Right lobe of liver (tissue), 6 donors: Measurements from ENCODE around the gene ABCG2. TPM values are rescaled to one million over a fixed set of nuclear protein-coding genes. Genes with fewer than 3 reads are reported as not detected.

Experiments used
- ATAC-seq, 4 donors: fragments of 200-7000 bp; cut with Tn5 transposase; one replicate each; pipeline ENCODE4 v1.9.1; 2020; ENCODE audit warnings: mild to moderate bottlenecking in 4 of 4, moderate library complexity in 4 of 4
- DNase-seq, 3 donors: peaks; one replicate each; pipeline ENCODE4 v3.0.0-alpha.2; 2020
- H3K27ac ChIP-seq, 3 donors: fragments of 200-600 bp; one replicate each; pipeline ENCODE4 v1.8.0; 2022
- H3K27me3 ChIP-seq, 2 donors: fragments of 200-600 bp; one replicate each; pipeline ENCODE4 v1.8.0; 2022
- H3K36me3 ChIP-seq, 4 donors: fragments of 200-600 bp; sonication (generic) in 1 of 4; one replicate each; pipeline versions ENCODE4 v1.5.1 to v1.8.0; 2017 to 2022; ENCODE audit warnings: control low read depth in 1 of 4
- H3K4me1 ChIP-seq, 4 donors: fragments of 200-600 bp; sonication (generic) in 1 of 4; one replicate each; pipeline versions ENCODE4 v1.5.1 to v1.8.0; 2017 to 2022; ENCODE audit warnings: control low read depth in 1 of 4
- H3K4me3 ChIP-seq, 3 donors: fragments of 200-600 bp; one replicate each; pipeline ENCODE4 v1.8.0; 2022
- H3K9me3 ChIP-seq, 4 donors: fragments of 200-600 bp; sonication (generic) in 1 of 4; one replicate each; pipeline versions ENCODE4 v1.5.1 to v1.8.0; 2017 to 2022; ENCODE audit warnings: control low read depth in 1 of 4
- CTCF ChIP-seq, 4 donors: fragments of 200-600 bp in 3 of 4; fragments of 450-650 bp in 1 of 4; IDR thresholded peaks; one replicate each; pipeline versions ENCODE4 v1.5.1 to v1.8.0; 2016 to 2022; ENCODE audit warnings: antibody characterized with exemption in 4 of 4, mild to moderate bottlenecking in 2 of 4
- POLR2A ChIP-seq: fragments of 450-650 bp; IDR thresholded peaks from one replicate; pipeline ENCODE4 v1.6.1; 2017; ENCODE audit warnings: antibody characterized with exemption, mild to moderate bottlenecking
- WGBS: methylation state at CpG from one replicate; pipeline ENCODE4 v1.1.6; 2018; ENCODE audit warnings: low coverage, low lambda C conversion rate; ENCODE audit not compliant: insufficient coverage; ENCODE audit errors: missing lambda C conversion rate; 5-methylcytosine and 5-hydroxymethylcytosine counted together
- intact Hi-C, 2 donors: fragments of 100-400 bp; cut with DNase I; formaldehyde crosslinking; loops; one replicate each; pipeline versions ENCODE4 v1.11.2 to v1.14.1; 2022
- total RNA-seq, 6 experiments: library from RNA; depleted of rRNA in 2 of 6; stranded (reverse); fragments of >200 nt in 2 of 6; fragmentation: NEBNext Ultra II Directional in 3 of 6; extraction: Animal tissue kit (Norgen Biotek cat#: 25700) in 3 of 6; gene quantifications; one replicate each; pipeline versions ENCODE4 v1.1.0 to v1.2.4, GENCODE V29; 2016 to 2023
- donor health status: DM: no; HTN: yes; CAD: no.
- donor health status: DM: no; HTN: no; CAD: no.
- donor health status: DM: no; HTN: no; CAD: no.
- donor health status: DM: no; HTN: yes; CAD: no.
- donor health status: DM: no; HTN: yes; CAD: no.

The ABCG2 gene
- total RNA-seq, 6 experiments from 2014 or later, result 6.4 to 11.4 (median 8.1) TPM

GRCh38 chr4:88177983-88178625 is 19.7 kb upstream of the ABCG2 start:
- Histone ChIP-seq H3K27me3 (no peaks in the 10 kb centered on the region), H3K4me1 (no peaks in the 10 kb centered on the region), H3K4me3 (no peak overlapping the region), H3K9me3 (no peaks in the 10 kb centered on the region), H3K27ac (no peak overlapping the region), H3K36me3 (no peaks in the 10 kb centered on the region)
- intact Hi-C loops, result no loop called here
- WGBS, result 35% methylated on average over 3 of the region's 4 CpGs
- ATAC-seq (peak; percentile 31 to 74 (median 60)), DNase-seq (no peak)
- no peak for TF ChIP-seq POLR2A
- no peak for TF ChIP-seq CTCF (IDR thresholded peaks at IDR 0.05)

GRCh38 chr4:88172987-88173386 is 14.5 kb upstream of the ABCG2 start:
- H3K27ac ChIP-seq, result no peak overlapping the region
- intact Hi-C loops, result no loop called here
- DNase-seq (no peak), ATAC-seq (no peak)
- H3K27me3 ChIP-seq, result no peaks in the 10 kb centered on the region
- no peaks in the 10 kb centered on the region for H3K4me1 ChIP-seq
- H3K9me3 ChIP-seq, result no peaks in the 10 kb centered on the region
- TF ChIP-seq CTCF (IDR thresholded peaks at IDR 0.05) (no peak), POLR2A (no peak)
- no peaks in the 10 kb centered on the region for H3K36me3 ChIP-seq
- no peak overlapping the region for H3K4me3 ChIP-seq

GRCh38 chr4:88171206-88171605 is 12.8 kb upstream of the ABCG2 start:
- no peak overlapping the region for H3K27ac ChIP-seq
- no peaks in the 10 kb centered on the region for H3K27me3 ChIP-seq
- DNase-seq (no peak), ATAC-seq (no peak)
- H3K4me1 ChIP-seq, result no peaks in the 10 kb centered on the region
- no peaks in the 10 kb centered on the region for H3K9me3 ChIP-seq
- H3K4me3 ChIP-seq, result no peak overlapping the region
- 88% methylated on average over 2 of the region's 2 CpGs for WGBS
- TF ChIP-seq POLR2A, result no peak
- no peak for TF ChIP-seq CTCF (IDR thresholded peaks at IDR 0.05)
- intact Hi-C loops, result no loop called here
- H3K36me3 ChIP-seq, result no peaks in the 10 kb centered on the region

- TF ChIP-seq CTCF (IDR thresholded peaks at IDR 0.05), result no peak
- TF ChIP-seq POLR2A, result no peak
- H3K4me3 ChIP-seq, result no peak overlapping the region
- DNase-seq, result no peak
- ATAC-seq, result no peak
- 64% methylated on average over 2 of the region's 2 CpGs for WGBS
- no peaks in the 10 kb centered on the region for H3K9me3 ChIP-seq
- no peaks in the 10 kb centered on the region for H3K27me3 ChIP-seq
- H3K36me3 ChIP-seq, result no peaks in the 10 kb centered on the region
- H3K4me1 ChIP-seq, result no peaks in the 10 kb centered on the region
- intact Hi-C loops, result no loop called here
- H3K27ac ChIP-seq, result no peak overlapping the region
These were observed 10.9 kb upstream of the ABCG2 start for GRCh38 chr4:88169298-88169697.

GRCh38 chr4:88166608-88167007 is 8.2 kb upstream of the ABCG2 start:
- no peaks in the 10 kb centered on the region for H3K9me3 ChIP-seq
- WGBS, result 73% methylated on average over 3 of the region's 3 CpGs
- ATAC-seq, result peak in 1 of 4 donors; percentile 15
- H3K27ac ChIP-seq, result no peak overlapping the region
- H3K4me1 ChIP-seq, result peaks cover 0 to 7% (median 3%) of the 10 kb centered on the region in 4 donors
- H3K36me3 ChIP-seq, result no peaks in the 10 kb centered on the region
- H3K4me3 ChIP-seq, result no peak overlapping the region
- no peaks in the 10 kb centered on the region for H3K27me3 ChIP-seq
- intact Hi-C loops, result no loop called here
- no peak for DNase-seq
- TF ChIP-seq POLR2A (no peak), CTCF (IDR thresholded peaks at IDR 0.05) (no peak)
